Measurements from ENCODE around the gene NUMB. TPM values are rescaled to one million over a fixed set of nuclear protein-coding genes. Genes with fewer than 3 reads are reported as not detected.

NUMB gene
- total and polyA plus RNA-seq, 2 of the 4 experiments (the other 2 are of a cell fraction), result 45.9 to 114 TPM

GRCh38 chr14:73455294-73455693 lies 3.1 kb downstream of the NUMB start:
- in situ Hi-C loops (cut with MboI; ENCODE audit: low sequenced_read_pairs) (no loop called here), intact Hi-C loops (cut with micrococcal nuclease) (loop anchor here (5.0 kb wide), 1 partner anchor 38 kb away; no protein-coding TSS in a partner anchor), dilution Hi-C loops (cut with HindIII; ENCODE audit: low sequenced_read_pairs, unreplicated experiment) (loop anchor here (25.0 kb wide), 1 partner anchor 168 kb away; no protein-coding TSS in a partner anchor)
- Histone ChIP-seq H3K27ac (ENCODE audit: insufficient read depth, low read length) (no peak overlapping the region), H3K4me2 (ENCODE audit: low read depth, low read length) (peak overlapping the region; percentile 31), H3K79me1 (ENCODE audit: low read depth in 1 of 2, low read length in 2 of 2) (peaks cover 0 to 36% of the 10 kb centered on the region in 2 experiments; a peak in 2 of 4 replicates), H3K56ac (ENCODE audit: extremely low read depth, insufficient read depth, low read length) (no peak overlapping the region), H3K9ac (ENCODE audit: low read depth, low read length) (no peak overlapping the region), H2BK20ac (ENCODE audit: low read depth, low read length) (no peak overlapping the region), H3K23ac (ENCODE audit: low read depth, low read length) (no peak overlapping the region), H3K14ac (replicated peaks; ENCODE audit: low read depth, low read length) (no peak overlapping the region), H3K4ac (ENCODE audit: low read depth, low read length) (no peak overlapping the region), H2AFZ (replicated peaks; ENCODE audit: low read length, poor library complexity) (no peak overlapping the region), H2AK5ac (ENCODE audit: low read depth, low read length) (no peak overlapping the region), H2BK120ac (ENCODE audit: low read depth, low read length) (no peak overlapping the region), H3K27me3 (ENCODE audit: control insufficient read depth, insufficient read depth, low read length) (no peaks in the 10 kb centered on the region), H2BK5ac (ENCODE audit: low read depth, low read length, poor library complexity, severe bottlenecking) (no peak overlapping the region), H2BK15ac (ENCODE audit: low read depth, low read length) (no peak overlapping the region), H3K4me3 (ENCODE audit: insufficient read depth, low read depth, low read length) (no peak overlapping the region), H4K91ac (ENCODE audit: insufficient read depth, low read depth, low read length) (no peak overlapping the region), H4K5ac (ENCODE audit: low read depth, low read length) (no peak overlapping the region), H2AK9ac (replicated peaks; ENCODE audit: low read depth, low read length, poor library complexity) (no peak overlapping the region), H4K20me1 (ENCODE audit: insufficient read depth, low read length) (peaks cover 43% of the 10 kb centered on the region), H3K36me3 (ENCODE audit: control insufficient read depth, insufficient read depth, low read length) (no peaks in the 10 kb centered on the region; the same call in none of the 2 replicates), H3K9me3 (ENCODE audit: control insufficient read depth, insufficient read depth, low read length) (no peaks in the 10 kb centered on the region), H3K18ac (ENCODE audit: low read depth, low read length) (no peak overlapping the region), H3K4me1 (ENCODE audit: control insufficient read depth, insufficient read depth, low read length) (peaks cover 6% of the 10 kb centered on the region), H4K8ac (ENCODE audit: low read depth in 2 of 2, low read length in 2 of 2) (no peak overlapping the region), H3K9me1 (ENCODE audit: insufficient read depth, low read length) (peaks cover 7% of the 10 kb centered on the region; the same call in 1 of the 2 replicates)
- no CpG with 5 or more reads among the region's 2 CpGs for WGBS, 2 experiments (ENCODE audit: extremely low coverage in 2 of 2, insufficient read length in 1 of 2)
- BruUV-seq (replicated peaks), result no TSS peak
- CTCF ChIA-PET, result interaction anchor here (0.6 to 0.7 kb wide), 2 partner anchors 160 to 287 kb away, joined by 3 read pairs; no protein-coding TSS in a partner anchor
- POLR2A ChIA-PET (ENCODE audit: unreplicated experiment), result no interaction called here
- DNase-seq (no peak), ATAC-seq (ENCODE audit: low read depth) (no peak)
- TF ChIP-seq MAFK (IDR thresholded peaks at IDR 0.05; ENCODE audit: low read depth, low read length), result no peak
- no peak for TF ChIP-seq POLR2A (IDR thresholded peaks at IDR 0.05; ENCODE audit: low read depth, low read length)
- TF ChIP-seq USF2 (IDR thresholded peaks at IDR 0.05; ENCODE audit: low read depth, low read length), result no peak
- TF ChIP-seq RFX5 (IDR thresholded peaks at IDR 0.05; ENCODE audit: low read depth, low read length), result no peak
- TF ChIP-seq SMC3 (IDR thresholded peaks at IDR 0.05; ENCODE audit: low read depth, low read length), result no peak
- TF ChIP-seq RAD21 (IDR thresholded peaks at IDR 0.05; ENCODE audit: low read length), result no peak
- no peak for TF ChIP-seq NFE2L2 (IDR thresholded peaks at IDR 0.05; ENCODE audit: low read depth, low read length)
- no peak for TF ChIP-seq CEBPB (IDR thresholded peaks at IDR 0.05; ENCODE audit: low read depth, low read length)
- no peak for TF ChIP-seq FOS (IDR thresholded peaks at IDR 0.05; ENCODE audit: low read depth, low read length)
- no peak for TF ChIP-seq MXI1 (IDR thresholded peaks at IDR 0.05; ENCODE audit: borderline replicate concordance, low read depth, low read length)
- TF ChIP-seq RCOR1 (IDR thresholded peaks at IDR 0.05; ENCODE audit: insufficient replicate concordance, low read length), result no peak
- no peak for TF ChIP-seq BHLHE40 (IDR thresholded peaks at IDR 0.05; ENCODE audit: low read depth, low read length)
- TF ChIP-seq MAZ (IDR thresholded peaks at IDR 0.05; ENCODE audit: borderline replicate concordance, low read depth, low read length), result no peak
- no peak for TF ChIP-seq CHD1 (IDR thresholded peaks at IDR 0.05; ENCODE audit: low read depth, low read length)
- no peak for TF ChIP-seq CTCF (conservative IDR thresholded peaks at IDR 0.05; ENCODE audit: low read depth, low read length)
- TF ChIP-seq ELK1 (IDR thresholded peaks at IDR 0.05; ENCODE audit: borderline replicate concordance, low read depth, low read length), result no peak

Data from IMR-90 (cell line).